ENCODE results near the gene HNRNPR. TPM values are rescaled to one million over a fixed set of nuclear protein-coding genes. Genes with fewer than 3 reads are reported as not detected.

HNRNPR gene
- total RNA-seq, 1 experiment from 2014 or later: 141 TPM

- DNase-seq: peak; percentile 82
- H4K20me1 ChIP-seq (ENCODE audit: low read length): no peaks in the 10 kb centered on the region
- H3F3A ChIP-seq (ENCODE audit: low read length, unreplicated experiment): peaks cover 19% of the 10 kb centered on the region
- BruUV-seq (replicated peaks): no TSS peak
- H3K9me2 ChIP-seq (replicated peaks; ENCODE audit: low read length): no peaks in the 10 kb centered on the region
- CTCF ChIA-PET: no interaction called here
- H3K4me1 ChIP-seq (ENCODE audit: insufficient read depth, low read length): peaks cover 56% of the 10 kb centered on the region
- ATAC-seq: peak; percentile 77
- no peaks in the 10 kb centered on the region for H3K79me2 ChIP-seq (ENCODE audit: low read length)
- peaks cover 20% of the 10 kb centered on the region for H3K36me3 ChIP-seq (ENCODE audit: low read depth, low read length)
- intact Hi-C loops (cut with micrococcal nuclease): no loop called here
- peak overlapping the region; percentile 48 for H3K4me2 ChIP-seq (ENCODE audit: low read length)
- 0 out of 2 replicates have a peak overlapping the region, but pooled peaks have one; percentile 12 for H3K4me3 ChIP-seq (ENCODE audit: low read length)
- H3K9ac ChIP-seq (ENCODE audit: low read length): no peak overlapping the region; the same call in 1 of the 2 replicates
- POLR2A ChIA-PET (ENCODE audit: unreplicated experiment): interaction anchor here (0.6 kb wide), 1 partner anchor 53 kb away, joined by 9 read pairs; no protein-coding TSS in a partner anchor
- TF ChIP-seq EZH2phosphoT487 (IDR thresholded peaks at IDR 0.05; ENCODE audit: borderline replicate concordance, low read length) (no peak), EZH2 (IDR thresholded peaks at IDR 0.05; ENCODE audit: low read length, unreplicated experiment) (no peak), CTCF (conservative IDR thresholded peaks at IDR 0.05; ENCODE audit: low read depth, low read length) (no peak)
- H3K27me3 ChIP-seq (ENCODE audit: low read length): no peaks in the 10 kb centered on the region
- peak overlapping the region; percentile 78 for H3K27ac ChIP-seq (ENCODE audit: low read length)
- no peaks in the 10 kb centered on the region for H3K9me3 ChIP-seq (ENCODE audit: low read length)
- no peak overlapping the region for H2AFZ ChIP-seq (ENCODE audit: low read length)
Observed at GRCh38 chr1:23278717-23279116, 65.4 kb downstream of the HNRNPR start.

- no peak for DNase-seq
- Histone ChIP-seq H3K4me1 (ENCODE audit: insufficient read depth, low read length) (peaks cover 45% of the 10 kb centered on the region), H2AFZ (ENCODE audit: low read length) (no peak overlapping the region), H3K9ac (ENCODE audit: low read length) (no peak overlapping the region), H3K9me2 (replicated peaks; ENCODE audit: low read length) (no peaks in the 10 kb centered on the region), H3K9me3 (ENCODE audit: low read length) (no peaks in the 10 kb centered on the region), H3K27me3 (ENCODE audit: low read length) (no peaks in the 10 kb centered on the region), H4K20me1 (ENCODE audit: low read length) (no peaks in the 10 kb centered on the region), H3K79me2 (ENCODE audit: low read length) (no peaks in the 10 kb centered on the region), H3K36me3 (ENCODE audit: low read depth, low read length) (peaks cover 7% of the 10 kb centered on the region), H3K27ac (ENCODE audit: low read length) (no peak overlapping the region), H3K4me3 (ENCODE audit: low read length) (no peak overlapping the region), H3K4me2 (ENCODE audit: low read length) (no peak overlapping the region), H3F3A (ENCODE audit: low read length, unreplicated experiment) (peaks cover 7% of the 10 kb centered on the region)
- intact Hi-C loops (cut with micrococcal nuclease): no loop called here
- BruUV-seq (replicated peaks): no TSS peak
- TF ChIP-seq EZH2 (IDR thresholded peaks at IDR 0.05; ENCODE audit: low read length, unreplicated experiment) (no peak), CTCF (conservative IDR thresholded peaks at IDR 0.05; ENCODE audit: low read depth, low read length) (no peak), EZH2phosphoT487 (IDR thresholded peaks at IDR 0.05; ENCODE audit: borderline replicate concordance, low read length) (no peak)
- CTCF ChIA-PET: no interaction called here
- POLR2A ChIA-PET (ENCODE audit: unreplicated experiment): no interaction called here
- no peak for ATAC-seq
Observed at GRCh38 chr1:23276531-23276930, 67.6 kb downstream of the HNRNPR start.

GRCh38 chr1:23274134-23274505 is 70.0 kb downstream of the HNRNPR start:
- Histone ChIP-seq H3K4me3 (ENCODE audit: low read length) (no peak overlapping the region), H3F3A (ENCODE audit: low read length, unreplicated experiment) (peaks cover 7% of the 10 kb centered on the region), H3K9me2 (replicated peaks; ENCODE audit: low read length) (no peaks in the 10 kb centered on the region), H3K9me3 (ENCODE audit: low read length) (no peaks in the 10 kb centered on the region), H3K27me3 (ENCODE audit: low read length) (no peaks in the 10 kb centered on the region), H3K4me2 (ENCODE audit: low read length) (no peak overlapping the region), H3K36me3 (ENCODE audit: low read depth, low read length) (no peaks in the 10 kb centered on the region), H3K27ac (ENCODE audit: low read length) (peak overlapping the region; percentile 48), H3K79me2 (ENCODE audit: low read length) (no peaks in the 10 kb centered on the region), H2AFZ (ENCODE audit: low read length) (no peak overlapping the region), H3K4me1 (ENCODE audit: insufficient read depth, low read length) (peaks cover 38% of the 10 kb centered on the region), H3K9ac (ENCODE audit: low read length) (no peak overlapping the region), H4K20me1 (ENCODE audit: low read length) (no peaks in the 10 kb centered on the region)
- DNase-seq (no peak), ATAC-seq (no peak)
- TF ChIP-seq EZH2phosphoT487 (IDR thresholded peaks at IDR 0.05; ENCODE audit: borderline replicate concordance, low read length) (no peak), EZH2 (IDR thresholded peaks at IDR 0.05; ENCODE audit: low read length, unreplicated experiment) (no peak), CTCF (conservative IDR thresholded peaks at IDR 0.05; ENCODE audit: low read depth, low read length) (no peak)
- intact Hi-C loops (cut with micrococcal nuclease): loop anchor here (5.0 kb wide), 1 partner anchor 77 kb away; no protein-coding TSS in a partner anchor
- ChIA-PET CTCF (no interaction called here), POLR2A (ENCODE audit: unreplicated experiment) (no interaction called here)
- BruUV-seq (replicated peaks): no TSS peak

All from PC-3 (cell line).